ENCODE measurements around the gene MEGF11.

GRCh38 chr15:66126456-66126855 lies 127.1 kb downstream of the MEGF11 start:
- TF ChIP-seq CTCF (conservative IDR thresholded peaks at IDR 0.05), result no peak
- no peak for TF ChIP-seq EZH2 (IDR thresholded peaks at IDR 0.05; ENCODE audit: low read depth)
